ENCODE data around the gene CEBPZOS.
"Not testable (repeated sequence)": the region's sequence is repeated elsewhere in the genome, so short reads cannot be mapped to it uniquely, and the experiment has no call there.

Gene CEBPZOS

DNA sequence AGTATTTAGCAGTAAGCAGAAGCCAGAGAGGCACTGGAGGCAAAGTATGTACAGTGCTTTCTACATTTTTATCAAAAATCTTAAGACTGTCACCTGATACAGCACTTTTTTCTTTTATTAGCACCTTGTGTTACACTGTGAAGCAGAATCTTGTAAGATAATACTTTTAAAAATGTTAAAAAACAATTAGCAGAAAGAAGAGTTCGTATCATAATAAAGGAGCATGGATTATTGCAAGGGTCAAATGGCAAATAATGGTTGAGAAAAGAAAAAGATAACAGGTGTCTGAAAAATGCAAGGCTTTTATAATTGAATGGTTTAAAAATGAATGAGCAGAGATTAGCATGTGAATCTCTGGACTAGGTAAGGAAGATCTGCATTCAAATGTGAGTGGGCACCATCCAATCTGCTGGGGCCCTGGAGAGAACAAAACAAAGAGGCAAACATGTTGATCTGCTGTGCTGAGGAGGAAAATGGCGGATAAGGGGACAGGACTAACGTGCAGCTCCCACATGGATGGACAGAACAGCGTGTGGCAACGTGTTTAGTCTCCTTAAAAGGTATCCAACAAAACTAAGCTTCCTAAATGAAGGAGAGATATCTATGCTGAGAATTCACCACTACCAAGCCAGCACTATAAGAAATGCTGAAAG is 9.5 kb downstream of the CEBPZOS start:
- H3K36me3 ChIP-seq (replicated peaks in 1 of 2; ENCODE audit: control insufficient read depth in 2 of 2, insufficient read depth in 2 of 2, low read length in 2 of 2): peaks cover 20 to 98% of the 10 kb centered on the region in 2 donors
- WGBS, 2 donors (ENCODE audit: extremely low coverage in 2 of 2, insufficient read length in 2 of 2, insufficient replicate concordance in 1 of 2): no CpG with 5 or more reads among the region's 5 CpGs
- no peak overlapping the region for H3K23ac ChIP-seq (ENCODE audit: low read depth, low read length, poor library complexity)
- H3K9me3 ChIP-seq (replicated peaks in 1 of 2; ENCODE audit: control insufficient read depth in 2 of 2, insufficient read depth in 1 of 2, low read depth in 1 of 2, low read length in 2 of 2): peaks cover 10 to 40% of the 10 kb centered on the region in 2 donors
- no peak overlapping the region for H2BK5ac ChIP-seq (ENCODE audit: low read length)
- no peak overlapping the region for H3K18ac ChIP-seq (ENCODE audit: low read length)
- no peak overlapping the region for H2BK12ac ChIP-seq (ENCODE audit: low read length)
- H3K27me3 ChIP-seq (ENCODE audit: control insufficient read depth in 3 of 3, insufficient read depth in 3 of 3, low read depth in 1 of 3, low read length in 3 of 3): no peaks in the 10 kb centered on the region
- no peak overlapping the region for H3K4me2 ChIP-seq (ENCODE audit: insufficient read depth, low read length, poor library complexity, severe bottlenecking)
- H3K9ac ChIP-seq (ENCODE audit: low read depth, low read length, poor library complexity): no peak overlapping the region
- H3K4me3 ChIP-seq (ENCODE audit: low read length in 2 of 2): no peak overlapping the region
- no peak for DNase-seq (ENCODE audit: low spot score)
- H3K4me1 ChIP-seq (ENCODE audit: control insufficient read depth in 2 of 2, insufficient read depth in 1 of 2, low read depth in 1 of 2, low read length in 2 of 2): no peaks in the 10 kb centered on the region
- H2BK120ac ChIP-seq (ENCODE audit: low read depth, low read length): no peak overlapping the region
- no peak overlapping the region for H3K27ac ChIP-seq (replicated peaks; ENCODE audit: low read length)
- H2AK5ac ChIP-seq (ENCODE audit: low read depth, low read length): no peak overlapping the region
- H4K8ac ChIP-seq (ENCODE audit: low read depth, low read length): peak overlapping the region; percentile 52
- no peak overlapping the region for H2BK15ac ChIP-seq (ENCODE audit: low read length)
- no peak overlapping the region for H4K91ac ChIP-seq (ENCODE audit: low read depth, low read length, poor library complexity)
- no peaks in the 10 kb centered on the region for H3K79me1 ChIP-seq (ENCODE audit: low read depth, low read length)
- no peak overlapping the region for H3K14ac ChIP-seq (ENCODE audit: low read length)
- H2AFZ ChIP-seq (ENCODE audit: low read length): no peak overlapping the region
- no peak overlapping the region for H3K4ac ChIP-seq (ENCODE audit: low read length)

DNA sequence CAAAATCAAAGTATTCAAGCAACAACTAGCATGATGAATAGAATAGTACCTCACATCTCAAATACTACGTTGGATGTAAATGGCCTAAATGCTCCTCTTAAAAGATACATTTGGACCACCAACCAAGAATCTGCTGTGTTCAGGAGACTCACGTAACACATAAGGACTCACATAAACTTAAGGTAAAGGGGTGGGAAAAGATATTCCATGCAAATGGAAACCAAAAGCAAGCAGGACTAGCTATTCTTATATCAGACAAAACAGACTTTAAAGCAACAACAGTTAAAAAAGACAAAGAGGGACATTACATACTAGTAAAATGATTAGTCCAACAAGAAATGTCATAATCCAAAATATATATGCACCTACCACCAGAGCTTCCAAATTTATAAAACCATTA is 10.5 kb downstream of the CEBPZOS start:
- H3K23ac ChIP-seq (ENCODE audit: low read depth, low read length, poor library complexity); H3K4me3 ChIP-seq (ENCODE audit: low read length in 2 of 2); H4K8ac ChIP-seq (ENCODE audit: low read depth, low read length); H3K9ac ChIP-seq (ENCODE audit: low read depth, low read length, poor library complexity); H4K91ac ChIP-seq (ENCODE audit: low read depth, low read length, poor library complexity); H2AK5ac ChIP-seq (ENCODE audit: low read depth, low read length); H3K14ac ChIP-seq (ENCODE audit: low read length); H2BK12ac ChIP-seq (ENCODE audit: low read length); H2BK120ac ChIP-seq (ENCODE audit: low read depth, low read length); H3K27me3 ChIP-seq (ENCODE audit: control insufficient read depth in 3 of 3, insufficient read depth in 3 of 3, low read depth in 1 of 3, low read length in 3 of 3); H3K4ac ChIP-seq (ENCODE audit: low read length); H3K18ac ChIP-seq (ENCODE audit: low read length); H3K4me2 ChIP-seq (ENCODE audit: insufficient read depth, low read length, poor library complexity, severe bottlenecking); H3K4me1 ChIP-seq (ENCODE audit: control insufficient read depth in 2 of 2, insufficient read depth in 1 of 2, low read depth in 1 of 2, low read length in 2 of 2); H3K79me1 ChIP-seq (ENCODE audit: low read depth, low read length); H2BK5ac ChIP-seq (ENCODE audit: low read length); H2AFZ ChIP-seq (ENCODE audit: low read length); H3K27ac ChIP-seq (replicated peaks; ENCODE audit: low read length); DNase-seq (ENCODE audit: low spot score); H2BK15ac ChIP-seq (ENCODE audit: low read length): not testable (repeated sequence)
- Histone ChIP-seq H3K9me3 (replicated peaks in 1 of 2; ENCODE audit: control insufficient read depth in 2 of 2, insufficient read depth in 1 of 2, low read depth in 1 of 2, low read length in 2 of 2) (peaks cover 10 to 40% of the 10 kb centered on the region in 2 donors), H3K36me3 (replicated peaks in 1 of 2; ENCODE audit: control insufficient read depth in 2 of 2, insufficient read depth in 2 of 2, low read length in 2 of 2) (peaks cover 23 to 98% of the 10 kb centered on the region in 2 donors)
- no CpG with 5 or more reads among the region's 2 CpGs for WGBS, 2 donors (ENCODE audit: extremely low coverage in 2 of 2, insufficient read length in 2 of 2, insufficient replicate concordance in 1 of 2)

DNA sequence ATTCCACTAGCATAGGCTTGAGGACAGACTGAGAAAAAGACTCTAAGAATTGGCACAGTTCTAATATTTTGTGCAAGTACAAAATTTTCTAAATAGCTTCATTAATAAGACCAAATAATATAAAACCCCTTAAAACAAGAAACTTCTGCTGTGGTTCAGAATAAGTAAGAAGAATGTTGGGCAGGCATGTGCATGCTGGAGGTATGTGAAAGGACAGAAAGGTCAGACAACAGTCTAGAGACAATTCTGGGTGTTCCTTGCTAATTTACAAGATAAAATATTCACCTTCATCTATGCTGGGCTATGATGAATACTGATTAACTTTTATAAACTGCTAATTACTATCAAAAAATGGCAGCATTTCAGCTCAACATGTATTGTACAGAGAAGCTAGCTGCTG is 14.9 kb downstream of the CEBPZOS start:
- Histone ChIP-seq H3K27ac (replicated peaks; ENCODE audit: low read length) (no peak overlapping the region), H3K4ac (ENCODE audit: low read length) (no peak overlapping the region), H2AK5ac (ENCODE audit: low read depth, low read length) (no peak overlapping the region), H2BK15ac (ENCODE audit: low read length) (no peak overlapping the region), H2BK12ac (ENCODE audit: low read length) (no peak overlapping the region), H3K4me2 (ENCODE audit: insufficient read depth, low read length, poor library complexity, severe bottlenecking) (no peak overlapping the region), H3K79me1 (ENCODE audit: low read depth, low read length) (no peaks in the 10 kb centered on the region), H3K4me3 (ENCODE audit: low read length in 2 of 2) (no peak overlapping the region), H3K9me3 (replicated peaks in 1 of 2; ENCODE audit: control insufficient read depth in 2 of 2, insufficient read depth in 1 of 2, low read depth in 1 of 2, low read length in 2 of 2) (peaks cover 4 to 23% of the 10 kb centered on the region in 2 donors), H3K9ac (ENCODE audit: low read depth, low read length, poor library complexity) (no peak overlapping the region), H3K14ac (ENCODE audit: low read length) (no peak overlapping the region), H3K23ac (ENCODE audit: low read depth, low read length, poor library complexity) (no peak overlapping the region), H2BK120ac (ENCODE audit: low read depth, low read length) (no peak overlapping the region), H3K27me3 (ENCODE audit: control insufficient read depth in 3 of 3, insufficient read depth in 3 of 3, low read depth in 1 of 3, low read length in 3 of 3) (no peaks in the 10 kb centered on the region), H2AFZ (ENCODE audit: low read length) (no peak overlapping the region), H4K91ac (ENCODE audit: low read depth, low read length, poor library complexity) (no peak overlapping the region), H2BK5ac (ENCODE audit: low read length) (no peak overlapping the region), H3K4me1 (ENCODE audit: control insufficient read depth in 2 of 2, insufficient read depth in 1 of 2, low read depth in 1 of 2, low read length in 2 of 2) (no peaks in the 10 kb centered on the region), H3K36me3 (replicated peaks in 1 of 2; ENCODE audit: control insufficient read depth in 2 of 2, insufficient read depth in 2 of 2, low read length in 2 of 2) (peaks cover 19 to 100% of the 10 kb centered on the region in 2 donors), H3K18ac (ENCODE audit: low read length) (no peak overlapping the region), H4K8ac (ENCODE audit: low read depth, low read length) (no peak overlapping the region)
- no peak for DNase-seq (ENCODE audit: low spot score)

DNA sequence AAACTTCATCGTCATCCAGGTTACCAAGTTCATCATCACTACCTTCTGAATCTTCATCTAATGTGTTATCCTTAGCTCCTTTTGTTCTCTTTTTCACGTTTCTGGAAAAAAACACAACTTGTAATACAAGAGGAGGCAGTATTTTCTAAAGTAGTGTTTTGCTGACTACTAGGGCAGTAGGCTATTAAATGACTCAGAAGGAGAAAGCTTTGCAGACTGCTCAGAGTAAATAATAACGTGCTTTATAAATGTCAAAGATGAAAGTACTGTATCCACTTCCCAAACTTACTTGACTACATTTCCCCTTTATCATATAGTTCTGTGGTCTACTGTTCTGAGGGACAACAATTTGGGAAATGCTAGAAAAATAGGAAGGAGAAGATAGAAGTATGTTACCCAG is 15.6 kb downstream of the CEBPZOS start:
- no peak overlapping the region for H3K4me2 ChIP-seq (ENCODE audit: insufficient read depth, low read length, poor library complexity, severe bottlenecking)
- H3K9ac ChIP-seq (ENCODE audit: low read depth, low read length, poor library complexity): no peak overlapping the region
- H3K79me1 ChIP-seq (ENCODE audit: low read depth, low read length): no peaks in the 10 kb centered on the region
- no peak overlapping the region for H2AFZ ChIP-seq (ENCODE audit: low read length)
- H3K4me3 ChIP-seq (ENCODE audit: low read length in 2 of 2): no peak overlapping the region
- H3K9me3 ChIP-seq (replicated peaks in 1 of 2; ENCODE audit: control insufficient read depth in 2 of 2, insufficient read depth in 1 of 2, low read depth in 1 of 2, low read length in 2 of 2): peaks cover 1 to 17% of the 10 kb centered on the region in 2 donors
- no peak for DNase-seq (ENCODE audit: low spot score)
- H2BK5ac ChIP-seq (ENCODE audit: low read length): no peak overlapping the region
- H3K14ac ChIP-seq (ENCODE audit: low read length): no peak overlapping the region
- no peak overlapping the region for H3K4ac ChIP-seq (ENCODE audit: low read length)
- no peak overlapping the region for H4K91ac ChIP-seq (ENCODE audit: low read depth, low read length, poor library complexity)
- H3K18ac ChIP-seq (ENCODE audit: low read length): no peak overlapping the region
- H2BK120ac ChIP-seq (ENCODE audit: low read depth, low read length): no peak overlapping the region
- H2BK12ac ChIP-seq (ENCODE audit: low read length): no peak overlapping the region
- no peaks in the 10 kb centered on the region for H3K4me1 ChIP-seq (ENCODE audit: control insufficient read depth in 2 of 2, insufficient read depth in 1 of 2, low read depth in 1 of 2, low read length in 2 of 2)
- no CpG with 5 or more reads among the region's 3 CpGs for WGBS, 2 donors (ENCODE audit: extremely low coverage in 2 of 2, insufficient read length in 2 of 2, insufficient replicate concordance in 1 of 2)
- no peak overlapping the region for H4K8ac ChIP-seq (ENCODE audit: low read depth, low read length)
- H3K27ac ChIP-seq (replicated peaks; ENCODE audit: low read length): no peak overlapping the region
- no peaks in the 10 kb centered on the region for H3K27me3 ChIP-seq (ENCODE audit: control insufficient read depth in 3 of 3, insufficient read depth in 3 of 3, low read depth in 1 of 3, low read length in 3 of 3)
- H3K36me3 ChIP-seq (replicated peaks in 1 of 2; ENCODE audit: control insufficient read depth in 2 of 2, insufficient read depth in 2 of 2, low read length in 2 of 2): peaks cover 19 to 100% of the 10 kb centered on the region in 2 donors
- H2BK15ac ChIP-seq (ENCODE audit: low read length): no peak overlapping the region
- no peak overlapping the region for H2AK5ac ChIP-seq (ENCODE audit: low read depth, low read length)
- H3K23ac ChIP-seq (ENCODE audit: low read depth, low read length, poor library complexity): no peak overlapping the region

All from neuronal stem cell (in vitro differentiated cells).